Activated T-helper 9 cell treated with anti-CD3 and anti-CD28 coated beads, Interleukin-2, amount 50 U/mL, for 16 hours (primary cell): ENCODE results near the gene RERE.
"Not testable (repeated sequence)": the region's sequence is repeated elsewhere in the genome, so short reads cannot be mapped to it uniquely, and the experiment has no call there.

Source experiments
- DNase-seq: peaks from one replicate; pipeline ENCODE4 v3.0.0-alpha.2; 2020; ENCODE audit warnings: low read depth

Gene RERE

DNA sequence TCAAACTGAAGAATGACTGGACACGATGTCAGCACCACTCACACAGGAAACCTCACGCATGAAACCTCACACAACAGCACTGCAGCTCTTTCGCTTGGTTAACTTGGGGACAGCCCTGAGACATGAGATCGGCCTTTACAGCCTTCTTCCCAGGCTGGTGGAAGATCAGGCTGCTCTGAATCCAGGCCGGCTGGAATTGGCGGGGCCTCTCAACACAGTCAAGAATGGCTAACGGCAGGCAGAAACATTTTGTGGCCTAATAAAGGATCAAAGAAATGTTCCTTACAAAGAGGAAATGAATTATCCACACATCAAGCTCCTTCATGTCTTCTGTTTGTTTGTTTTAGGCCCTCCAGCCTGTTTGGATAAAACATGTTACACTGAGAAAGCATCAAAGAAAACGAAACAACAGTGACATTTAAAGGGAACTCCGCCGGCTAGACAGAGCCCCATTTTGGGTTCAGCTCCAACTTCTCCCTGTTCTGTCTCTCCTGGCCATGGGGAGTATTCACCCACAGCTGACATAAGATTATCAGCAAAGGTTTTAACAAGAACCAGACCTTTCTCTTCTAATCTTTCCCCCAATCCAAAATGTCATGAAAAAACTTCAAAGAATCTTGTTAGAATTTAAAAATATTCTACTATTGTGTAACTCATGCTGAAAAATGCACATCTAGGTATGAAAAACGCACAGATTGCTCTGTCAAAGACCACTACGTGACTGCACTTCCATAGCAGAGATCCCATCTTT lies 368.4 kb downstream of the RERE start:
- no peak for DNase-seq

DNA sequence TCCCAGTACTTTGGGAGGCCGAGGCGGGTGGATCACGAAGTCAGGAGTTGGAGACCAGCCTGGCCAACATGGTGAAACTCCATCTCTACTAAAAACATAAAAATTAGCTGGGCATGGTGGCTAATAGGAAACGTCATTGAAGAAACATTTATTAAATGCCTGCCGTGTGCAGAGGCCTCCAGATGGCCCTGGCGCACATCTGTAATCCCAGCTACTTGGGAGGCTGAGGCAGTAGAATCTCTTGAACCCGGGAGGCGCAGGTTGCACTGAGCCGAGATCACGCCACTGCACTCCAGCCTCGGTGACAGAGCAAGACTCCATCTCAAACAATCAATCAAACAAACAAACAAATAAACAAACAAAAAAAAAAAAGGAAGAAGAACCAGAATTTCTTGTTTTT lies 368.9 kb downstream of the RERE start:
- not testable (repeated sequence) for DNase-seq

DNA sequence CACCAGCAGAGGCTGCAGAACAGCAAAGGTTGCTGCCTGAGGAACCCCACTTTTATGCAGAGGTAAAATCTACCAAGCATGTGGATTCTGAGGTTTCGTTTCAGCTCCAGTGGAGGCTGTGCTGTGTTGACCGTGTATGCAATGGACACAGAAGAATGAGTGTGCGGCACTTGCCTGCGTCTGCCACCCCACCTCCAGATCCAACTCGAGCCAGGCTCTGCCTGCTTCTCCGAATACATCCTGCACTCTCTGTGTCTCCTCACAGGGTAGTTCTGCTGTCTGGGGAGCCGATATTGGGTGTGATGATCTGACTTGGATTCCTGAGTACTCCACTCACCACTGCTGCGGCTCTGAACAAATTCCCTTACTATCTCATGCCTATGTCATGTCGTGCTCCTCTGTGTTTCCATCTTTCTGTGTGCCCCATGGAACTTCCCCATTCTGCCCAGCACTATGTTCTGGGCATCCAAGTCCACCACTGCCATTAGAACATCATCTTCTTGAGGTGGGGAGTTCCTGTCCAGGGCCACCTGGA lies 369.8 kb downstream of the RERE start:
- no peak for DNase-seq

DNA sequence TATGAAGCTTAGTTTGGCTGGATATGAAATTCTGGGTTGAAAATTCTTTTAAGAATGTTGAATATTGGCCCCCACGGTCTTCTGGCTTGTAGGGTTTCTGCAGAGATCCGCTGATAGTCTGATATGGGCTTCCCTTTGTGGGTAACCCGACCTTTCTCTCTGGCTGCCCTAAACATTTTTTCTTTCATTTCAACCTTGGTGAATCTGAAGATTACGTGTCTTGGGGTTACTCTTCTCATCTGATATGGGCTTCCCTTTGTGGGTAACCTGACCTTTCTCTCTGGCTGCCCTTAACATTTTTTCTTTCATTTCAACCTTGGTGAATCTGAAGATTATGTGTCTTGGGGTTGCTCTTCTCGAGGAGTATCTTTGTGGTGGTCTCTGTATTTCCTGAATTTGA lies 371.3 kb downstream of the RERE start:
- DNase-seq: not testable (repeated sequence)

DNA sequence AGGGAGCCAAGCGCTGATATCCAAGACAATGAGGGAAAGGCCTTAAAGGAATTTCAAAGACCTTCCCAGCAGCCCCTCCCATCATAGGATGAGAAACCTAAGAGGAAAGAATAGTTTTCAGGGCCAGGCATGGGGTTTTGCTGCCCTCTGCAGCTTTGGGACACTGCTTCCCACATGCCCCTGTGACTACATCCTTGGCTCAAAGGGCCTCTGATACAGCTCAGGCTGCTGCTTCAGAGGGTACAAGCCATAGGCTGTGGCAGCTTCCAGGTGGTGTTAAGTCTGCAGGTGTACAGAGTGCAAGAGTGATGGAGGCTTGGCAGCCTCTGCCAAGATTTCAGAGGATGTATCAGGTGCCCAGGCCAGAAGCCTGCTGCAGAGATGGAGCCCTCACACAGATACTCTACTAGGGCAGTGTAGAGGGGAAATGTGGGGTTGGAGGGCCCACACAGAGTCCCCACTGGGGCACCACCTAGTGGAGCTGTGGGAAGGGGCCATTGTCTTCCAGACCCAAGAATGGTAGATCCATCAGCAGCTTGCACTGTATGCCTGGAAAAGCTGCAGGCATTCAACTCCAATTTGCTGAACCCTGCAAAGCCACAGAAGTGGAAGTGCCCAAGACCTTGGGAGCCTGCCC lies 373.8 kb downstream of the RERE start:
- DNase-seq: no peak

DNA sequence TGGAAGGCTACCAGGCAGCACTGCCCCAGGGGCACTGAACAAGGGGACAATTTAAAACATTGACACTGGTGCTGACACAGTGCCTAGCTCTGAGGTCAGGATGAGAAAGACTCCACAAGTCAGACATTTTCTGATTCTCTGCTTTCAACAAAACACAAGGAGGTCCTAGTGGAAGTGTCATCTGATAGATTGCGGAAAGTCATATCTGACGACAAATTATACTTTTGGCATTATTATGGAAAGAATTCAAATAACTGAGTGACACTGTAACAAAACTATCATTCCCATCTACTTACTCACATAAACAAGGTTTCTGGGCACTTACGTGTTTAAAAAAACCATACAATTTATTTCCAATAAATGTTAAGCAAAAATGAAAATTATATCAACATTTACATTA lies 376.0 kb downstream of the RERE start:
- no peak for DNase-seq

DNA sequence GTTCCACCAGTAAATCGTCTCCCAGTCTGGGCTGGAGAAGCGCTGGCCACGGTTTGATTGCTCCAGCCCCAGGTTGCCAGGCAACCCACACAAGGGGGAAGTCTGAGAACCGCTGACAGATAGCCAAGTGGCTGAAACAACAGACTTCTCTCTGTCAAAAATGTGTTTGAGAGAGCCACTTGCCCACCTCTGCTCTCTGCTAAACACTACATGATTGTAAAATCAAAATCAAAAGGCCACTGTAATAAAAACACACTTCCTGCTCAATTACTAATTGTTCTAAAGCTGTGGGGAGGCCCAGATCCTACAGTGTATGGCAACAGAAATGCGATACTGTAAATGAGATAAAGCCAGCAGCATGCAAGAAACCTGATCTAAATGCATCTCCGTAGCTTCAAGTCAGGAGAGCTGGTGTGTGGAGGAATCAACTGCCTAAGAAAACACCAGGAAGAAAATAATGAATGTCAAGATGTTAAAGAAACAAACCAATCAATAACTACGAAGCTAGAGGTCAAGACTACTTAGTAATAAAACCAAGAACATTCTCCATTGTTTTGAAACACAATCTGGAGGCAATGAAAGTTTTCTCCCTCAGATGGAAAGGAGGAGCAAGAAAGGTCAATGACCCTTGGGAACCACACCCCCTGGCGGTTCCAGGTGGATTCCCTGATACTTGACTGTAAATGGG lies 378.3 kb downstream of the RERE start:
- DNase-seq: no peak

DNA sequence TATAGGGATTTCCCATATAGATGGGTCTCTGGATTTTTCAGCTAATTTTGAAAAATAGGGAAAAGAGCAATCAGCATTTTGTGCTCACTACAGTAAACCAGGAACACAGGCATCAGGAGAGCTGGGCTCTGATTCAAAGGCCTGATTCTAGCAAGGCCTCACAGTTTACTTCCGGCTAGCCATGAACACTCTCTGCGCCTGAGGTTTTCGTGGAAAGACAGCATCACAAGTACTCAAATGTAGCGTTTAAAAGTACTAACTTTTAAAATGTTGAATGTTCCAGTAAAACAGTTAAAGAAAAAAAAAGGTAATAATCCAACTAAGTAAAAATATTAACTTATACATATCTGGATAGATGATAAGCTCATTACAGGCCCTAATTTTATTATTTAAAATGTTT lies 379.0 kb downstream of the RERE start:
- no peak for DNase-seq

DNA sequence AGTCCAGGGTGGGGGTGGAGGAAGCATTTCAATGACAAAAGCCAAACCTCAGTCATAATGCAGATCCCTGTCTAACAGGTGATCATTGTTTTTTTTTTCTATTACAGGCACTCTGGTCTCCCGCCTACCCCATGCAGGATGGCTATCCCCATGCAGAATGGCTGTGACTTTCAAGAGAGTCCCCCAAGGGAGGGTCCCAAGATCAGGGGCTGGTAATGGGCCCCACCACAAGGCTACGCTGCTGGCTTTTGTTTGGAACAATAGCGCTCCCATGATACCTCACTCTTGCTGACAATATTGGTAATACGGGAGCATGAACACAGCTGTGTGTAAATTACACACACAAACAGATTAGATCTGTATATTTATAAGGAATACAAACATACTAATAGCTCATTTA lies 380.1 kb downstream of the RERE start:
- no peak for DNase-seq

DNA sequence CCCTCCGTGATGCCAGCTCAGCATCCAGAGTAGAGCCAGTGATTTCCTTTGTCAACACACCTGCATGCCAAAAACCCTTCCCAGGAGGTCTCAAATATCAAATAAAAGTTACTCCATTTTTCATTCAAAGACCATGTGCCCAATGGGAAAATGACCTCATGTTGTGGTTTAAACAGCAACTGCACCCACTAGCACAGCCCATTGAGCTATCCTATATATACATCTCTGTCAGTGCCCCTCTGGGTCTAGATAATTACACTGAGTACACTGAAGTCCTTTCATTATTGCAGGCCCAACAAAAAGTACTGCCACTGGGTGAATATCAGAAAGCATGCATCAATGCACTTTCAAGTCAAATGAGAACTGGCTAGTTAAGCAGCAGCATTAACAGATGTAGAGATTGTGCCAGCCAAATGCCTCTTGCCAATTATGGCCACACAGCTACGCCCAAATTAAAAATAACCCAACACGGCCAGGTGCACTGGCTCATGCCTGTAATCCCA lies 381.8 kb downstream of the RERE start:
- DNase-seq: no peak

DNA sequence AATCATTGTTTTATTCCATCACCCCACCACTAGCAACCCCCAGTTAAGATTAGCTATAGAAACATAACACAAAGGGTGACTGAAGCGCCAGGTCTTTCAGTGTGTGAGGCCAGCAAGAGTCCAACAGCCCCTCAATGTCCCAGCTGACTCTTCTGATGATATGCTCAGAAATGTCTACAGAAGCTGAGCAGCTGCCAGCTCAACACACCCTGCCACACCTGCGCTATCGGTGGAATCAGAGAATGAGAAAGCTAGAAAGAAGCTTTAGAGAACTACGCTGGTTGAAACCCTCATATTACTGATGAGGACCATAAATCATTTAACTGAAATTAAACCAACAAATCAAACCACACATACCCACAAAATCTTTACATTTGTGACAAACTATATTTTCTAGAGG lies 383.3 kb downstream of the RERE start:
- DNase-seq: no peak

DNA sequence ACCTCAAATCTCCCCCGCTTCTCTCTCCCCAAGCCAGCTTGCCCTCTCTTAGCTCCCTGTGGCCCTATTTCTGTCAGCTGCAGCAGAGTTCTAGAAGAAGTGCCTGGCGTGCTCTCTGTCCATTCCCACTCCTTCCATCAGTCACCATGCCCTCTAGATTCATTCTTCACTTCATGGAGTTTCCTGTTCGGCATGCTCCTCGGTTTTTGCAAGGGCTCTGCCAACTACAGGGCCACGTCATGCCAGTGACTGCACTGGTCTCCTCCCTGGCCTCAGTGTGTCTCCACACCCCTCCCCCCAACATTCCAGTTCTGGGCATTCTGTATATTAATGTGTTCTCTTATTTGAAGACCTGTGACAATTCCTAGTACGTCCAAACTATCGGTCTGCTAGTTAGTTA lies 385.7 kb downstream of the RERE start:
- DNase-seq: no peak

DNA sequence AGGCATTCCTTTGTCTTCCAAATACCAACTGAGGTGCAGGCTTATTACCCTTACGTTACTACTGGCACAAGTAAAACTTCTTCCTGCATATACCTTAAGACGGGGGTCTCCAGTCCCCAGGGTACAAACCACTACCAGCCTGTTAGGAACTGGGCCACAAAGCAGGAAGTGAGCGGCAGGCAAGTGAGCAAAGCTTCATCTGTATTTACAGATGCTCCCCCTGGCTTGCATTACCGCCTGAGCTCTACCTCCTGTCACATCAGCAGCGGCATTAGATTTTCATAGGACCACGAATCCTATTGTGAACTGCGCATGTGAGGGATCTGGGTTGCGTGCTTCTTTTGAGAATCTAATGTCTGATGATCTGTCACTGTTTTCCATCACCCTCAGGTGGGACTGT lies 386.4 kb downstream of the RERE start:
- no peak for DNase-seq

DNA sequence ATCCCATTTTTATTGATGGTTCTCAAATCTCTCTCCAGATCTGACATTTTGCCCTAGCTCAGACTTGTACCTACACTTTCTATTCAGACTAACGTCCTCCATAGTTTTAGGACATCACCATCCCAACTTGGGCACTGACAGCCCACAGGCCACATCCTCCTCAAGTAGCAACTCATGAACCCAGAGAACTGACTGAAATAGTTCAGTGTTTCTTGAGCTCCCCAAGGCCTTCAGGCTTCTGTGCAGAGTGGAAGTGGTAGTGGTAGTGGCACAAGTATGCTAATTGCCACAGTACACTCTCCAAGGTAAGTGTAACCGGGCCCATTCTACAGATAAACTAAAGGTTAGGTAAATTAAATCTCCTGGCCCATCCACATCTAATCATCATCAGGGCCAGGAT lies 387.0 kb downstream of the RERE start:
- DNase-seq: no peak

DNA sequence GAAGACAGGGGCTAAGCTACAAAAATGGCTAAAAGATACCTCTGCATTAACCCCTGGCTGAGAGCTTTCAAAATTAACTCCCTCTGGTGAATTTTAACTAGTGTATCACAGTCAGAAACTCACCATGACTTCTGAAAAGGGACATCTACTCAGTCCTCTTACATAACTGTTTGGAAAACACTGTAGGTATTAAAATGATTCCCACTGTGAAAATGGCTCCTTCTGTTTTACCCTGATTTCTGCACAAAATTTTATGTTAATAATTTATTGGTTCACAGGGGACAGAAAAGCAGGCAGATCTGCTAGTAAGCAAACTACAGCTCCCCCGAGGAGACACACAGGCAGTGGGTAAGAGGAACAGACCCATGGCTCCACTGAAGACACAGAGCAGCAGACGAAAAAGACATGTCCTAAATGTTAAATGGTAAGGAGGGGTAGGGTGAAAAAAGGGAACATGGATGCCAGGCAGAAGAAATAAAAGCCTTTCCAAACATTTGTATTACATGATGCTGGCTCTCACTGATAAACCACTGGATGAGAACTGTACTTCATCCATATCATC lies 387.8 kb downstream of the RERE start:
- DNase-seq: no peak

DNA sequence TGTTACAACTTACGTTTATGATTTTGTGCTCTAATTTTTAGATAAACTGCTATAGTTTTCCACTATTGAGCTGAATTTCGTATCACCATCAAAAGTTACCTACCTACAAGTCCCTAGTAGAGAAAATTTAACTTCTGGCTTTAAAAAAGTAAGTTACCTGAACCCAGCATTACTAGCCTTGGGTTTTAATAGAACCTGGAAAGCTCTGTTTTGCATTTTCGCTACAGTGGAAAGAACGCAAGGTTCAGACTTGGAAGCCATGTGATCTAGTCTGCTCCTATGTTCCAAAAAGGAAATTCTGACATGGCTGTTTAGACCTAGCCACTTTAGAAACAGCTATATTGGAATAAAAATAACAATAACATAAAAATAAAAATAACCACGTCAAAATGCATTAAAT lies 389.0 kb downstream of the RERE start:
- no peak for DNase-seq

DNA sequence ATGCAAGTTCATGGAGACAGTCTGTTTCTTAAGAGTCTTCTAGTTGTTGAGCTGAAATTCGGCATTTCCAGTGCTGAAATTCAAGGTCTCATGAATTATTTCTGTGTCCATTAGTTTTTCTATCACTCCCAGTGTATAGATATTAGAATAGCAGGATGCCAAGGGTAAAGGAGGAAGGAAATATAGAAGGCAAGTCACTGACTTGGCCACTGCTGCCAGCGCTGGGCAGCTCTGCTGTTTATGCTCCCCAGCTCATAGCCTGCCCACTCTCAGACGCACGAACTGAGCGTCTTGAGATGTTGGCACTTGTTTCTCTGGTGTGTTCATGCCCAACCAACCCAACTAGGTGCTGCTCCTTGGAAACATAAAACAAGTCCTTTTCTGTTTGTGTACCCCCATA lies 389.5 kb downstream of the RERE start:
- no peak for DNase-seq

DNA sequence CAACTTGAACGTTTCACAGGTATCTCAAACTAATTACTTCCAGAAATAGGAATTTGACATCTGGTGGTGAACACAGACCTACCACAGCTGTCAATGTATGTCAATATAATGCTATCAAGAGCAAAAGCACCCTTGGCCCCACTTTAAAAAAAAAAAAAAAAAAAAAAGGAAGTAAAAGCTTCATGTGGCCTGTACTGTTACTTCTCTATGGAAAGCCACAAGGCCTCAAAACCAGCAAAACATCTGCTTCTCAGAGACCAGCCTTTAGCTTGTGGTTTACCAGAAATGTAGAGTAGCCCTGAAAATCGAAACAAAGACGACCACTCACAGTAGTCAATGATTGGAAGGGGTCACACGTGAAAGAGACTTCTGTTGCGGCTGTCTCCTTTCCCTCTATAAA lies 389.9 kb downstream of the RERE start:
- DNase-seq: no peak

DNA sequence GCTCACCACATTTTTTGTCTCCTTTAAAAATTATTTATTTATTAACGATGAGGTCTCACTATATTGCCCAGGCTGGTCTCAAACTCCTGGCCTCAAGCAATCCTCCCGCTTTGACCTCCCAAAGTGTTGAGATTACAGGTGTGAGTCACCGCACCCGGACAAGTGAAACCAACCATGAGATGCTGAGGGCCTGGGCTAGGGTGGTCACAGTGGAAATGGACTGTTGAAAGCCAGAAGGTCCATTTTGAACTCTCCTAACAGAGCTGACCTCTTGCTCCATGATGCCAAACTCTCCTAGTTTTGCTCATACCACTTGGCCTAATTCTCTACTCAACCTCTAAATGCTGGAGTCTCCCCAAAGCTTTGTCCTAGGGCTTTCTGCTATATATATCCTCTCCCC lies 390.4 kb downstream of the RERE start:
- DNase-seq: no peak

DNA sequence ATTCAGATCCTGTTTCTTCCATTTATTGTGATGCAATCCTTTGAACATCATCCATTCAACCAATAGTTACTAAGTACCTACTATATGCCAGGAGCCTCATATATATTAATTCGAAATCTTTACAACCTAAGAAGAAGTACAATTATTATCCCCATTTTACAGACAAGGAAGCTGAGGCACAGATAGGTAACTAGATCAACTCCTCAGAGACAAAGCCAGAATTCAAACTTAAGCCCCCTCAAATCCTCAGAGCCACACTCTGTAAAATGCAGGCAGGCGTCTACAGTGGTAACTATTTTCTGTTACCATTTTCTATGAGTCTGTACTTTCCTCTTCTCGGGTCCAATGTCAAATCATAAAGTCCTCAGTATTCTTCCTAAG lies 391.7 kb downstream of the RERE start:
- no peak for DNase-seq

DNA sequence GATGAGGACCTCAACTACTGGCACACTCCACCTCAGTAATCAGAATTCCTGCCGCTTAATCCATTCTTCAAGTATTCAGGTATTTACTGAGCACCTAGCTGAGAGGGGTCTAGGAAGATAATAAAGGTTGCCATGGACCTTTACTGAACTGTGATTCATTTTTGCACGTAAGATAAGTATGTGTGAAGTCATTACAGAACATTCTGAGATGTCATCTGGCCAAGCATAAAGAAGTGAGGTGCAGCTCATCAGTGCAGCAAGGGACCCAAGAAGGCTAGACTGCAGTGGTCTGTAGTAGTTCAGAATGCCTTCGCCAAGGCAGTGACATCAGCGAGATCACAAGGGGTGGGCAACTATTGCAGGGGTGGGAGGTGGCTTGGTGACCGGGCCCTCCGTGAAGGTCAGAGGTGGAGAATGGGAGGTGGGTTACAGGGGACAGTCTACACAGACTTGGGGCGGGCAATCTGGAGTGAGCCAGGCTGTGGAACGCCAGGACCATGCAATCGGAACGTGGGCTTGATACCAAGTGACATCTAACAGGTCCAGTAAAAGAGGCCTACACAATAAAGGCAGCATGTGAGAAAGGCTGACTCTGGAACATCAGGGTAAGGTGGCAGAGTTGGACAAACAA lies 392.2 kb downstream of the RERE start:
- no peak for DNase-seq

DNA sequence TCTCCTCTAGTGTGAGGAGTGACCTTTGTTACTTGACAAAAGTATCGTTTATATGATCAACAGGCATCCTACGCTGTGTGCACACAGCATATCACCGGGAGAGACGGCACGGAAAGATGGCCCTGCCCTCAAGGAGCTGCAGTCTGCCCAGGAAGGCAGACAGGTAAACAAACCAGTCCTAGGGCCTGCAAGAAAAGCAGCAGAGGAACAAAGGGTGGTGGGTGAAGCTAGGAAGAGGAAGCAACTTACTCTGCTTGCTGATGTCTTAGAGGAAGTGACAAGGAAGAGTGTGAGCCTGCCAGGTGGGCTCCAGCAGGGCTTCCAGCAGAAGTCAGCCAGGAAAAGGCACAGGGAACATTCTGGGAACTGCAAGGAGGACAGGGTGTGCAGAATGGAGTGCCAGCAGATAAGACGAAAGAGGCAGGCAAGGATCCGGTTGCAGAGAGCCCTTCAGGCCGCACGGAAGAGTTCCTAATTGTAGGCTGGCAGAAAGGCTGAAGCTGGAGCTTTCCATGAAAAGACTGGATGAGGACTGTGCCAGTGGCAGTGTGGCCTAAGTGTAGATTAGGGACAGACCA lies 392.8 kb downstream of the RERE start:
- no peak for DNase-seq
